Measurements from ENCODE around the gene EPHX1. TPM values are rescaled to one million over a fixed set of nuclear protein-coding genes. Genes with fewer than 3 reads are reported as not detected.

Gene EPHX1
- total and polyA plus RNA-seq, 2 of the 8 experiments (the other 6 are each of a cell fraction or from before 2014, with no cell fraction given), result 45.3 to 79.1 TPM

- H3K36me3 ChIP-seq (ENCODE audit: control insufficient read depth in 2 of 4, insufficient read depth in 4 of 4, low read length in 3 of 4), result peaks cover 0 to 13% (median 4%) of the 10 kb centered on the region in 4 experiments; a peak in 5 of 8 replicates
- H3K56ac ChIP-seq (replicated peaks; ENCODE audit: insufficient read length, low read depth, low read length), result no peak overlapping the region
- H3K18ac ChIP-seq (ENCODE audit: extremely low read depth, low read length), result no peak overlapping the region; the same call in 1 of the 2 replicates
- peak overlapping the region; percentile 68 to 78 for H3K4me2 ChIP-seq (ENCODE audit: insufficient read depth in 1 of 2, low read depth in 2 of 2, low read length in 2 of 2)
- WGBS, 2 experiments (ENCODE audit: extremely low coverage in 1 of 2, insufficient coverage in 1 of 2, insufficient read length in 1 of 2, insufficient replicate concordance in 2 of 2, low coverage in 1 of 2, low lambda C conversion rate in 2 of 2, missing lambda C conversion rate in 1 of 2), result 42% methylated on average over 18 of the region's 18 CpGs; no CpG with 5 or more reads in 1 of the 2 experiments
- H3K4me1 ChIP-seq (replicated peaks in 1 of 4; ENCODE audit: control insufficient read depth in 3 of 4, insufficient read depth in 4 of 4, low read length in 3 of 4), result peaks cover 3 to 5% (median 4%) of the 10 kb centered on the region in 4 experiments; a peak in 6 of 7 replicates
- TF ChIP-seq SAP30 (IDR thresholded peaks at IDR 0.05; ENCODE audit: insufficient read depth, insufficient replicate concordance, low read length) (peak; percentile 7), FOSL1 (IDR thresholded peaks at IDR 0.05; ENCODE audit: insufficient read depth, low read depth, low read length) (no peak)
- FAIRE-seq (no peak), DNase-seq (ENCODE audit: low read depth in 1 of 2, low spot score in 2 of 2) (no peak)
- no peak overlapping the region for H2BK20ac ChIP-seq (ENCODE audit: low read length)
- H3K79me1 ChIP-seq (ENCODE audit: low read depth, low read length), result no peaks in the 10 kb centered on the region
- H3K27ac ChIP-seq (ENCODE audit: low read depth, low read length), result 0 out of 2 replicates have a peak overlapping the region, but pooled peaks have one; percentile 43
- H3K9ac ChIP-seq (replicated peaks in 1 of 4; ENCODE audit: extremely low read depth in 1 of 4, low read depth in 3 of 4, low read length in 3 of 4), result peak overlapping the region in 2 of 4 experiments; percentile 41 to 100; a peak in 1 of 7 replicates
- H4K8ac ChIP-seq (ENCODE audit: extremely low read depth, insufficient read depth, low read length), result no peak overlapping the region
- CTCF ChIA-PET (ENCODE audit: partially characterized antibody), result interaction anchor here (0.6 to 6.1 kb wide), 42 partner anchors 8 to 336 kb away, joined by 3 to 50 read pairs (median 4); partner anchors contain the start of genes EPHX1 and TMEM63A
- 0 out of 2 replicates have a peak overlapping the region, but pooled peaks have one; percentile 53 for H2BK12ac ChIP-seq (ENCODE audit: low read depth, low read length)
- no peaks in the 10 kb centered on the region for H3K27me3 ChIP-seq (replicated peaks in 1 of 4; ENCODE audit: control insufficient read depth in 3 of 4, extremely low read depth in 1 of 4, insufficient read depth in 3 of 4, low read length in 3 of 4)
- H4K20me1 ChIP-seq (replicated peaks in 1 of 2; ENCODE audit: control insufficient read depth in 1 of 2, insufficient read depth in 2 of 2, low read length in 2 of 2), result peaks cover 0 to 6% of the 10 kb centered on the region in 2 experiments
- H3K23me2 ChIP-seq (ENCODE audit: low read depth, low read length), result peaks cover 4% of the 10 kb centered on the region
- H4K5ac ChIP-seq (ENCODE audit: insufficient read length, low read depth, low read length), result no peak overlapping the region
- no peak overlapping the region for H3K14ac ChIP-seq (ENCODE audit: insufficient read length)
- H2AFZ ChIP-seq (ENCODE audit: low read length), result 0 out of 2 replicates have a peak overlapping the region, but pooled peaks have one; percentile 31
- no peaks in the 10 kb centered on the region for H3K9me3 ChIP-seq (ENCODE audit: insufficient read depth in 2 of 2, low read depth in 1 of 2, low read length in 1 of 2)
- H2BK15ac ChIP-seq (ENCODE audit: low read length), result no peak overlapping the region
- no peak overlapping the region for H3K23ac ChIP-seq (ENCODE audit: insufficient read length)
- peaks cover 26 to 42% of the 10 kb centered on the region in 2 experiments for H3K79me2 ChIP-seq (ENCODE audit: control insufficient read depth in 1 of 2, insufficient read depth in 2 of 2, low read length in 2 of 2)
- H2BK5ac ChIP-seq (ENCODE audit: low read depth, low read length), result peak overlapping the region; percentile 63
- H3K4ac ChIP-seq (replicated peaks; ENCODE audit: insufficient read length, low read depth, low read length), result no peak overlapping the region
- H4K91ac ChIP-seq (replicated peaks; ENCODE audit: insufficient read length, low read length), result peak overlapping the region; percentile 15
- H2AK5ac ChIP-seq (ENCODE audit: low read depth, low read length), result no peak overlapping the region
- peak overlapping the region; percentile 30 to 93 (median 44); a peak in 7 of 8 replicates for H3K4me3 ChIP-seq (ENCODE audit: extremely low read depth in 1 of 4, insufficient read depth in 2 of 4, low read depth in 3 of 4, low read length in 4 of 4)
- POLR2A ChIA-PET (ENCODE audit: partially characterized antibody), result interaction anchor here (0.7 to 10.3 kb wide), 46 partner anchors 8 to 316 kb away, joined by 3 to 166 read pairs (median 5); partner anchors contain the start of genes ENAH, EPHX1, LEFTY2 and SDE2
- no peak overlapping the region for H2BK120ac ChIP-seq (replicated peaks; ENCODE audit: low read depth, low read length)
Observed at GRCh38 chr1:225777058-225777582, 32.8 kb upstream of the EPHX1 start.
